ENCODE results near the gene CHRM5.

GRCh38 chr15:33941279-33942063 is 26.8 kb upstream of the CHRM5 start:
- TF ChIP-seq CTCF (IDR thresholded peaks at IDR 0.05) (no peak), EP300 (IDR thresholded peaks at IDR 0.05) (no peak), POLR2A (IDR thresholded peaks at IDR 0.05) (no peak)

Data from tibial nerve (tissue), 4 donors.